Stimulated activated CD8-positive, alpha-beta memory T cell treated with anti-CD3 and anti-CD28 coated beads, Interleukin-4, amount 100 ng/mL, for 4 hours (primary cell): ENCODE data around the gene CPNE6.

Experiments used
- DNase-seq, 2 donors: peaks; one replicate each; pipeline ENCODE4 v3.0.0-alpha.2; 2020; ENCODE audit warnings: low read depth in 2 of 2, low spot score in 1 of 2

The CPNE6 gene

GRCh38 chr14:24126939-24127338, 55.6 kb downstream of the CPNE6 start:
- no peak for DNase-seq

GRCh38 chr14:24127673-24128072, 56.3 kb downstream of the CPNE6 start:
- no peak for DNase-seq
